Panc1 (cell line): ENCODE results near the gene BCAS3.

ENCODE experiments used
- CTCF ChIP-seq: fragments of 450-650 bp; IDR thresholded peaks from 2 replicates; pipeline ENCODE4 v1.5.1; 2017; ENCODE audit warnings: mild to moderate bottlenecking
- SIN3A ChIP-seq: IDR thresholded peaks from 2 replicates; pipeline ENCODE4 v1.6.1; 2012; ENCODE audit warnings: low read depth, mild to moderate bottlenecking, low read length, moderate library complexity, borderline replicate concordance; ENCODE audit not compliant: insufficient read depth

- TF ChIP-seq CTCF: no peak
- TF ChIP-seq SIN3A: no peak
Measured at GRCh38 chr17:61406537-61406845, 728.8 kb downstream of the BCAS3 start.
